Mucosa of rectum (tissue), 2 donors: ENCODE data around the gene TSGA10IP.

Experiments used
- H3K27ac ChIP-seq, 2 donors: one replicate each; pipeline ENCODE4 v1.7.0; 2013; ENCODE audit warnings: inconsistent platforms in 2 of 2, low read depth in 2 of 2, low read length in 2 of 2
- H3K27me3 ChIP-seq, 2 donors: one replicate each; pipeline ENCODE4 v1.7.0; 2013; ENCODE audit warnings: low read length in 2 of 2; ENCODE audit not compliant: control insufficient read depth in 2 of 2, insufficient read depth in 2 of 2
- H3K36me3 ChIP-seq, 2 donors: one replicate each; pipeline ENCODE4 v1.7.0; 2013; ENCODE audit warnings: low read length in 2 of 2; ENCODE audit not compliant: control insufficient read depth in 2 of 2, insufficient read depth in 2 of 2
- H3K4me1 ChIP-seq, 2 donors: one replicate each; pipeline ENCODE4 v1.7.0; 2013; ENCODE audit warnings: low read length in 2 of 2, mild to moderate bottlenecking in 1 of 2; ENCODE audit not compliant: control insufficient read depth in 2 of 2, insufficient read depth in 2 of 2
- H3K4me3 ChIP-seq, 2 donors: one replicate each; pipeline ENCODE4 v1.7.0; 2013; ENCODE audit warnings: low read length in 2 of 2
- H3K9ac ChIP-seq, 2 donors: one replicate each; pipeline ENCODE4 v1.7.0; 2013; ENCODE audit warnings: low read length in 2 of 2, low read depth in 1 of 2, mild to moderate bottlenecking in 1 of 2
- H3K9me3 ChIP-seq, 2 donors: one replicate each; pipeline ENCODE4 v1.7.0; 2013; ENCODE audit warnings: low read length in 2 of 2; ENCODE audit not compliant: control insufficient read depth in 2 of 2
- donor health status: healthy.
- donor health status: Normal muscosa, but diverticular disease.

TSGA10IP gene

DNA sequence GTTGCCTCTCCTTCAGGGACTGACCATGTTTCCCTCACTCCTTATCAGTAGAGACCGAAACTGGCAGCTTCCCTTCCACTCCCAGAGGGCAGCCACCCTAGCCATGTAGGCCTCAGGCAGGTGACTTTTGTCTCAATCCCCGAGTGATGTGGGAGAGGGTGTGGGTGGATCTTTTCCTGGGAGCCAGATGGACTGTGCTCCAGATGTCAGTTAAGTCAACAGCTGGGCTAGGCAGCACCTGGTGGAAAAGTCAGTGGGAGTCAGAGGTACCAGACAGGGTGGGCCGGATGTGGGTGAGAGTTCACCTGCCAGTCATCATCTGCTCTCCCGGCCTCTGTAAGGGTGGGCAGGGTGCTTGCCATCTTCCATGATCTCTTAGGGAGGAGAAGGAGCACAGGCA, 58.9 kb downstream of the TSGA10IP start:
- Histone ChIP-seq H3K27ac (no peak overlapping the region), H3K9ac (no peak overlapping the region), H3K4me3 (no peak overlapping the region), H3K9me3 (no peaks in the 10 kb centered on the region), H3K27me3 (no peaks in the 10 kb centered on the region), H3K4me1 (peaks cover 14 to 16% of the 10 kb centered on the region in 2 donors), H3K36me3 (peaks cover 18 to 27% of the 10 kb centered on the region in 2 donors)

DNA sequence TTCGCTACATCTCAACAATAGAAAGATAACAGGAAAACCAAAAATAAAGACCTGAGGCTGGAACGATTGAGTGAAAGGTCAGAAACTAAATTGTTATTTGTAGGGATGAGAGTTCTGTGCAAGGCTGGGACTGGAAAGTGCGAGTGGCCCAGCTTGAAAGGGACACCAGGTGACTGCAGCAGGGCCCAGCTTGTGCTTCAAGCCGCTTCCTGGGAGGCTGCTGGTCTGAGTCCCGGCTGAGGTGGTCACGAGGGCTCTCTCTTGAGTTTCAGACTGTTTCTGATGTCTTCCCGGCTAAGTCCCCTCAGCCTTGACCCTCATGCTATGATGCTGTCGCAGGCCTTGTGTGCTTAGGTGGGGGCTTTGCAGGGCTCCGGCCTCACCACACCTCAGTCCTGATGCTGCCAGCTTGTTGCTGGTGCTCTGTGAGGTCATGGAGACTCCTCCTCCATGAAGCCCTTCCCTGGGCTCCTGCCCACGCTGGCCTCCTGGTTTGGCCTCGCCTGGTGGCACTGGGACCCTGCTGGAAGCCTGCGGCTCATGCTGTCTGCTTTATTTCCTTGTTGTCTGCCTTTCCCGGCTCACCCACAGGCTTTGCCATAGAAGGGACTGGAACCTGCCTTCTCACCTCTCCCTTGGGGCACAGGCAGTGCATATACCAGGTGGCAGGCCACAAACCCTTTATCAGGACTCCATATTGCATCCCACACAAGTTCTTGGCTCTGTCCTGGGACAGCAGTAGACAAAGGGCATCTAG, 61.0 kb downstream of the TSGA10IP start:
- Histone ChIP-seq H3K9ac (no peak overlapping the region), H3K4me3 (no peak overlapping the region), H3K27me3 (peaks cover 1 to 2% of the 10 kb centered on the region in 2 donors), H3K36me3 (peaks cover 7 to 14% of the 10 kb centered on the region in 2 donors), H3K9me3 (no peaks in the 10 kb centered on the region), H3K27ac (no peak overlapping the region), H3K4me1 (peaks cover 8 to 10% of the 10 kb centered on the region in 2 donors)

DNA sequence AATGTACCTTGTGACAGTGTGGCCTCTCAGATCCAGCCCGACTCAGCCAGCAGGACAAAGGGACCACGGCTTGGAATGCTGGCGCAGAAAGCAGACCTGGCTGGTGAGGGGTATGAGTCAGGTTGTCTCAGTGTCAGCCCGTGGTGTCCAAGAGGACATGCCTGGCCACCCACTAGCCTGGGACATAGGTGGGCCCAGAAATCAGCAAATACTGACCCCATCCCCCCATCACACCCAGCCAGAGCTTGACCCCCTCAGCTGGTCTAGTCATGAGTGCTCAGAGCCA, 61.6 kb downstream of the TSGA10IP start:
- Histone ChIP-seq H3K4me3 (no peak overlapping the region), H3K27me3 (peaks cover 6% of the 10 kb centered on the region in 2 donors), H3K36me3 (peaks cover 7 to 14% of the 10 kb centered on the region in 2 donors), H3K4me1 (peaks cover 8 to 11% of the 10 kb centered on the region in 2 donors), H3K9ac (no peak overlapping the region), H3K9me3 (no peaks in the 10 kb centered on the region), H3K27ac (no peak overlapping the region)

DNA sequence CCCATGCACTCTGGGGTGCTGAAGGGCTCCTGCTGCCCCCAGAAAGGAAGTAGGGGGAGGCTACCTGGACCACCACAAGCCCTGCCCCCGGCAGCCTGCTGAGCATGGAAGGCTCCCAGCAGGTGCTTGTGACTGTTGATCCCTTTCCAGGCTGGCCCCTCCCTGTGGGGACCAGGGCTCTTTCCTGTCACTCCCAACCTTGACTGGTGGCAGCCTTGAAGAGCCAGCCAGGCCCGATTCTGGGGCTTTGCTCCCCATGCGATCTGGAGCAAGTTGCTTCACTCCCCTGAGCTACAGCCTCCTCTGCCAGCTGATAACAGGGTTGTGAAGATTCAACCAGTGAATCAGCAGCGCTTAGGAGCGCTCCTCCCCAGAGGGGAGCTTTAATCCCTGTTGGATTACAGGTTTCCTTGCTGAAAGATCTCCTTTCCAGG, 61.9 kb downstream of the TSGA10IP start:
- Histone ChIP-seq H3K4me1 (peaks cover 8 to 10% of the 10 kb centered on the region in 2 donors), H3K36me3 (peaks cover 7 to 14% of the 10 kb centered on the region in 2 donors), H3K9me3 (no peaks in the 10 kb centered on the region), H3K27me3 (peaks cover 6 to 7% of the 10 kb centered on the region in 2 donors), H3K9ac (no peak overlapping the region), H3K27ac (no peak overlapping the region), H3K4me3 (no peak overlapping the region)

DNA sequence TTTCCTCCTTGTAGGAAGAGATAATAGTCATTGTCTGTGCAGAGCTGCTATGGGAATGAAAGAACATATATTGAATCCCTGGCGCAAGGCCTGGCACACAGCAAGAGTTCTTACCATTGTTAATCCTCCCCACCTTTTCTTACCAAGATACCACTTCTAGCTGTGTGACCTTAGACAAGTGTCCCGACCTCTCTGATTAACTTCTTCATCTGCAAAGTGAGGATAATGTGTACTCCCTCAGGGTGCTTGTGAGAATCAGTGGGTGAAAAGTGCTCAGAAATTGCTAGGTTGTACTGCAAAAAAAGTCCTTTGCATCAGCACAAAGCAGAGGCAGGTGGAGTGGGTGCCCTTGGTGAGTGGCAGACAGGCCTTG, 62.8 kb downstream of the TSGA10IP start:
- no peak overlapping the region for H3K27ac ChIP-seq
- H3K9me3 ChIP-seq, result no peaks in the 10 kb centered on the region
- H3K4me3 ChIP-seq, result no peak overlapping the region
- H3K9ac ChIP-seq, result no peak overlapping the region
- H3K27me3 ChIP-seq, result peaks cover 11 to 13% of the 10 kb centered on the region in 2 donors
- peaks cover 7 to 14% of the 10 kb centered on the region in 2 donors for H3K36me3 ChIP-seq
- peaks cover 5 to 7% of the 10 kb centered on the region in 2 donors for H3K4me1 ChIP-seq

DNA sequence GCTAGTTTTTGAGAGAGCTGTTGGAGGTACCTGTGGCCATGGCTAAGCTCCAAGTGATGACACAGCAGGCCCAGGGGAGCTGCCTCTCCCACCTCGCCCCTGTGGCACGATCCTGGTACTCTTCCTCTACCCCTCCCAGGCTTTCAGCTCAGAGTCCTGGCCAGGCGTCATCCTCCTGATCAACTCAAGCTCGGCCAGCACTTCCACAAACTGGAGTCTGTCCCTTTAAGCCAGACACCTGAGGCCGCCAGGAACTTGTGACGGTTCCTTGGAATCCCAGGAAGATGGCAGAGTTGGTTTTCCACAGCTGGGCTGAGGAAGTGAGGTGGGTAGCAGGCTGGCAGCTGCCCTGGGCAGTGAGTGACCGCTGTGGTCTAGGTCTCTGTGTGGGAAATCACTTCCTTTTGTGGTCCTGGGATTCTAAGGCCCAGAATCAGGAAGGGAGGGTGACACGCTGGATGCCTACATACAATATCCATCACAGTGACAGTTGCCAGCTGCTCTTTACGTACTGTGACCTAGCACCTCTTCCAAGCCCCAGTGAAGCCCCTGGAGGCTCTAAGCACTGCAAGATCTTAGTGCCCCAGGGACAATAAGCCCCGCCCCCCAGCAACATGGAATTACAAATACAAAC, 63.3 kb downstream of the TSGA10IP start:
- H3K9ac ChIP-seq, result no peak overlapping the region
- H3K9me3 ChIP-seq, result no peaks in the 10 kb centered on the region
- H3K27me3 ChIP-seq, result peaks cover 15 to 17% of the 10 kb centered on the region in 2 donors
- H3K4me1 ChIP-seq, result peaks cover under 1 to 2% of the 10 kb centered on the region in 2 donors
- no peak overlapping the region for H3K27ac ChIP-seq
- H3K4me3 ChIP-seq, result no peak overlapping the region
- peaks cover 7 to 12% of the 10 kb centered on the region in 2 donors for H3K36me3 ChIP-seq
